Upper lobe of left lung (tissue), 6 donors: ENCODE data around the gene PPP2R2B. TPM values are rescaled to one million over a fixed set of nuclear protein-coding genes. Genes with fewer than 3 reads are reported as not detected.

Source experiments
- ATAC-seq, 2 donors: fragments of 200-7000 bp; cut with Tn5 transposase; one replicate each; pipeline ENCODE4 v1.9.1; 2022; ENCODE audit warnings: mild to moderate bottlenecking in 2 of 2, moderate library complexity in 2 of 2; ENCODE audit not compliant: low FRiP score in 2 of 2
- DNase-seq, 2 donors: peaks; one replicate each; pipeline ENCODE4 v3.0.0-alpha.2; 2019 to 2020
- H3K27ac ChIP-seq, 4 donors: fragments of 200-600 bp; sonication (generic); one replicate each; pipeline ENCODE4 v1.5.1; 2016 to 2019
- H3K27me3 ChIP-seq, 4 donors: fragments of 200-600 bp; sonication (generic); one replicate each; pipeline ENCODE4 v1.5.1; 2017 to 2019
- H3K36me3 ChIP-seq, 4 donors: fragments of 200-600 bp; sonication (generic); one replicate each; pipeline ENCODE4 v1.5.1; 2016 to 2019
- H3K4me1 ChIP-seq, 4 donors: fragments of 200-600 bp; sonication (generic); one replicate each; pipeline ENCODE4 v1.5.1; 2018 to 2019
- H3K4me3 ChIP-seq, 4 donors: fragments of 200-600 bp; sonication (generic); one replicate each; pipeline ENCODE4 v1.5.1; 2017 to 2019; ENCODE audit warnings: mild to moderate bottlenecking in 2 of 4, moderate library complexity in 1 of 4
- H3K9me3 ChIP-seq, 4 donors: fragments of 200-600 bp; sonication (generic); one replicate each; pipeline ENCODE4 v1.5.1; 2018 to 2019
- CTCF ChIP-seq, 6 experiments: fragments of 450-650 bp in 4 of 6; fragments of 200-600 bp in 2 of 6; sonication (generic) in 2 of 6; IDR thresholded peaks; one replicate each; pipeline ENCODE4 v1.5.1; 2016 to 2019; ENCODE audit warnings: antibody characterized with exemption in 6 of 6
- EP300 ChIP-seq, 4 donors: sonication (generic); formaldehyde crosslinking; IDR thresholded peaks; one replicate each; pipeline ENCODE4 v1.5.1; 2017; ENCODE audit warnings: antibody characterized with exemption in 4 of 4, control low read depth in 2 of 4
- POLR2A ChIP-seq, 4 donors: fragments of 450-650 bp; IDR thresholded peaks; one replicate each; pipeline ENCODE4 v1.5.1; 2016 to 2017; ENCODE audit warnings: antibody characterized with exemption in 4 of 4, mild to moderate bottlenecking in 2 of 4
- POLR2AphosphoS5 ChIP-seq, 2 donors: sonication (generic); formaldehyde crosslinking; IDR thresholded peaks; one replicate each; pipeline ENCODE4 v1.5.1; 2017; ENCODE audit warnings: antibody characterized with exemption in 2 of 2
- WGBS, 2 donors: methylation state at CpG; one replicate each; pipeline ENCODE4 v1.1.5; 2017 to 2018; 5-methylcytosine and 5-hydroxymethylcytosine counted together
- total RNA-seq, 6 donors: library from RNA; depleted of rRNA in 4 of 6; stranded (reverse); fragments of >200 nt in 4 of 6; gene quantifications; one replicate each; pipeline versions ENCODE4 v1.1.0 to v1.2.1, GENCODE V29; 2016 to 2021
- donor health status: DM: no; HTN: no; CAD: no; lungs with moderate emphysema.
- donor health status: DM: no; HTN: yes; CAD: no; lungs with severe emphysema.

Gene PPP2R2B
- total RNA-seq, 6 donors from 2014 or later = 0.49 to 7.4 (median 1.3) TPM

- Histone ChIP-seq H3K4me3 (no peak overlapping the region), H3K27ac (no peak overlapping the region), H3K9me3 (no peaks in the 10 kb centered on the region), H3K36me3 (no peaks in the 10 kb centered on the region), H3K4me1 (no peaks in the 10 kb centered on the region), H3K27me3 (no peaks in the 10 kb centered on the region)
- DNase-seq = no peak
- 56 to 74% methylated on average over 3 of the region's 3 CpGs for WGBS, 2 donors
- TF ChIP-seq POLR2A (IDR thresholded peaks at IDR 0.05) (no peak), POLR2AphosphoS5 (IDR thresholded peaks at IDR 0.05) (no peak)
- ATAC-seq = no peak
Observed at GRCh38 chr5:146751054-146751453, 127.5 kb downstream of the PPP2R2B start.

- Histone ChIP-seq H3K4me3 (no peak overlapping the region), H3K36me3 (no peaks in the 10 kb centered on the region), H3K4me1 (no peaks in the 10 kb centered on the region), H3K27ac (no peak overlapping the region), H3K27me3 (no peaks in the 10 kb centered on the region), H3K9me3 (no peaks in the 10 kb centered on the region)
- no peak for TF ChIP-seq POLR2AphosphoS5 (IDR thresholded peaks at IDR 0.05)
- no peak for TF ChIP-seq POLR2A (IDR thresholded peaks at IDR 0.05)
- no peak for TF ChIP-seq EP300 (IDR thresholded peaks at IDR 0.05)
- TF ChIP-seq CTCF (IDR thresholded peaks at IDR 0.05) = no peak
- ATAC-seq (no peak), DNase-seq (no peak)
- WGBS, 2 donors = 92 to 93% methylated on average over 1 of the region's 1 CpG
Observed at GRCh38 chr5:146748533-146748932, 130.0 kb downstream of the PPP2R2B start.

GRCh38 chr5:146745931-146746577, 132.5 kb downstream of the PPP2R2B start:
- TF ChIP-seq POLR2AphosphoS5 (IDR thresholded peaks at IDR 0.05) (no peak), POLR2A (IDR thresholded peaks at IDR 0.05) (no peak), CTCF (IDR thresholded peaks at IDR 0.05) (no peak), EP300 (IDR thresholded peaks at IDR 0.05) (no peak)
- 80 to 85% methylated on average over 5 of the region's 5 CpGs for WGBS, 2 donors
- no peaks in the 10 kb centered on the region for H3K27me3 ChIP-seq
- DNase-seq = no peak
- H3K9me3 ChIP-seq = no peaks in the 10 kb centered on the region
- no peak overlapping the region for H3K27ac ChIP-seq
- no peak overlapping the region for H3K4me3 ChIP-seq
- H3K4me1 ChIP-seq = no peaks in the 10 kb centered on the region
- ATAC-seq = no peak
- H3K36me3 ChIP-seq = no peaks in the 10 kb centered on the region

GRCh38 chr5:146744068-146744745, 134.3 kb downstream of the PPP2R2B start:
- ATAC-seq (peak in 1 of 2 donors; percentile 75), DNase-seq (no peak)
- TF ChIP-seq EP300 (IDR thresholded peaks at IDR 0.05) (no peak), POLR2A (IDR thresholded peaks at IDR 0.05) (no peak), POLR2AphosphoS5 (IDR thresholded peaks at IDR 0.05) (no peak), CTCF (IDR thresholded peaks at IDR 0.05) (no peak)
- no peak overlapping the region for H3K4me3 ChIP-seq
- no peak overlapping the region for H3K27ac ChIP-seq
- no peaks in the 10 kb centered on the region for H3K27me3 ChIP-seq
- no peaks in the 10 kb centered on the region for H3K36me3 ChIP-seq
- no peaks in the 10 kb centered on the region for H3K9me3 ChIP-seq
- H3K4me1 ChIP-seq = no peaks in the 10 kb centered on the region
- 69 to 73% methylated on average over 2 of the region's 2 CpGs for WGBS, 2 donors

GRCh38 chr5:146734936-146735577, 143.5 kb downstream of the PPP2R2B start:
- Histone ChIP-seq H3K4me1 (no peaks in the 10 kb centered on the region), H3K4me3 (no peak overlapping the region), H3K27me3 (no peaks in the 10 kb centered on the region), H3K36me3 (no peaks in the 10 kb centered on the region), H3K27ac (no peak overlapping the region), H3K9me3 (no peaks in the 10 kb centered on the region)
- TF ChIP-seq POLR2A (IDR thresholded peaks at IDR 0.05) (no peak), EP300 (IDR thresholded peaks at IDR 0.05) (no peak), POLR2AphosphoS5 (IDR thresholded peaks at IDR 0.05) (no peak), CTCF (IDR thresholded peaks at IDR 0.05) (no peak)
- ATAC-seq (no peak), DNase-seq (no peak)
- WGBS, 2 donors = 83 to 84% methylated on average over 5 of the region's 5 CpGs
